GM21515 (cell line): Measurements from ENCODE around the gene DNAL4.

ENCODE experiments used
- ATAC-seq: cut with Tn5 transposase; IDR thresholded peaks from one replicate; pipeline ENCODE4 v1.9.1; 2021; ENCODE audit not compliant: unreplicated experiment

Gene DNAL4

GRCh38 chr22:38741576-38741975 is 52.4 kb downstream of the DNAL4 start:
- no peak for ATAC-seq

DNA sequence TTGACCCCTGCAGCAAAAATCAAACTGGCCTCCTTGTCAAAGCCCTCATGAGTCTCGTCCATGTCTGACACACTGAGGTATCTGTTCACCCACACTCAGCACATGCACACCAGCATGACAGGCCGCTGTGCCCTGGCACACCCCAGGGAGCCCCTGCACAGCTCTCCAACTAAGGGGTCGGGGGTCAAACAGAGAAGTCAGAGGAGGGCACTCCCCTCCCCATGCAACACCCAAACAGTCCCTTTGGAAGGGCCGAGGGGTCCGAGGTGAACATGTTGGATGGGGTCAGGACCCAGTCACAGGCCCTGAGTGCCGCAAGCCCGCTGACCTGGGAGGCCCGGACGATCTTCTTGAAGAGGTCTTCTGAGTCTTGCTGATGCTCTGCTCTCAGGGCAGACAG is 52.8 kb downstream of the DNAL4 start:
- no peak for ATAC-seq

DNA sequence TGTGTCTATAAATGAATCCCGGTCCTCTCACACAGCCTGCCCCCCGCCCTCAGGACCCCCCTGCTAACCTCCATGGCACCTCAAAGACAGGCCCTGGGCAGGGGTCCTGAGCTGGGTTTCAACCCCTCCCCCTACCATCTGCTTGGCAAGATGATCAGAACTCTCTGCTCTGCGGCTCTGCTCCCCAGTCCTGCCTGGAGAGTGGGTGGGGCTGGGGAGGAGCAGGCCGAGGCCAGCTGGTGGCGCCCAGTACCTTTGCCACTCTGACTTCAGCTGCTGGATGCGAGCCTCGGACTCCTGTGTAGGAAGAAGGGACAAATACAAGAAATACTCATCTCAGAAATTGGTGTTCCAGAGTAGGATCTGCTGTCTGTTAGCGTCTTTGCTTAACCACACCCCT is 53.2 kb downstream of the DNAL4 start:
- no peak for ATAC-seq

- ATAC-seq: no peak
These were observed 53.7 kb downstream of the DNAL4 start for GRCh38 chr22:38740116-38740723.

GRCh38 chr22:38739300-38740055 is 54.5 kb downstream of the DNAL4 start:
- no peak for ATAC-seq

DNA sequence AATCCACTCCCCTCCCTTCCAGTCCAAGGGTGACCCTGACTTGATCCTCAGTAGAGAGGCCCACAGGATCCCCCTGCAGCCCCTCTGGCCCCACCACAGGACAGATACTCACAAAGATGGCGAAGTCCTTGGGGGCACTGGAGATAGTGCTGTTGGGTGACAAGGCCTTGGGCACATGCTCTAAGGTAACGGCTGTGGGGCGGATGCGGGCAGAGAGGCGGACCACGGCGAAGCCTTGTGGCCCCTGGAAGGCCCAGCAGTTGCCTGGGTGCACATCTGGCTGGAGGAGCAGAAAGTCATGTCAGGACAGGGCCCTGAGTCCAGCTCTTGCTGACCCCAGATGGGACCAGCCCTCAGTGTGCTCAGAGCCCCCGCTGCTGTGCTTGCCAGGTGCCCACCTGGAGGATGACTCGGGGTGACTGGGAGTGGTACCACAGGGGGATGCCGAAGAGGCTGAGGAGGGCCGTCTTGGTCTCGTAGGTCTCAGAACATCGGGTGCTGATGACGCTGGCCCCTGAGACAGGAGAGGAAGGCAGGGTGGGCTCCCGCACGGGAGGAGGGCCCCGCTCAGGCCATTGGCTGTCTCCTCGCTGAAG is 55.4 kb downstream of the DNAL4 start:
- ATAC-seq: no peak

GRCh38 chr22:38737302-38738060 is 56.5 kb downstream of the DNAL4 start:
- no peak for ATAC-seq

DNA sequence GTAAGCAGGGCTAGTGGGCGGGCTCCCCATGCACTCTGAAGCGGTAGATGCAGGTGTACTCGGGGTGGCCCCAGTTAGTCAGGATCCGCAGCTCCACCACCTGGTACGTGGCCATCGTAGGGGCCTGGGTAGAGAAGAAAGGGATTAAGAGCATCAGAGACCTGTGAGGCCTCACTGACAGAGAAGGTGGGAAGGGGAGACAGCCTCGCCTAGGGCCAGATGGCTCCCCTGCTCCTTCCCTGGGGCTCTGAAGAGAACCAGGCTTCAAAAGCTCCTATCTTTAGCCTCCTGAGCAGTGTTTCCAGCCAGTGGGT is 57.7 kb downstream of the DNAL4 start:
- no peak for ATAC-seq

GRCh38 chr22:38735465-38736256 is 58.3 kb downstream of the DNAL4 start:
- no peak for ATAC-seq

- ATAC-seq: no peak
These were observed 58.8 kb downstream of the DNAL4 start for GRCh38 chr22:38735126-38735464.

DNA sequence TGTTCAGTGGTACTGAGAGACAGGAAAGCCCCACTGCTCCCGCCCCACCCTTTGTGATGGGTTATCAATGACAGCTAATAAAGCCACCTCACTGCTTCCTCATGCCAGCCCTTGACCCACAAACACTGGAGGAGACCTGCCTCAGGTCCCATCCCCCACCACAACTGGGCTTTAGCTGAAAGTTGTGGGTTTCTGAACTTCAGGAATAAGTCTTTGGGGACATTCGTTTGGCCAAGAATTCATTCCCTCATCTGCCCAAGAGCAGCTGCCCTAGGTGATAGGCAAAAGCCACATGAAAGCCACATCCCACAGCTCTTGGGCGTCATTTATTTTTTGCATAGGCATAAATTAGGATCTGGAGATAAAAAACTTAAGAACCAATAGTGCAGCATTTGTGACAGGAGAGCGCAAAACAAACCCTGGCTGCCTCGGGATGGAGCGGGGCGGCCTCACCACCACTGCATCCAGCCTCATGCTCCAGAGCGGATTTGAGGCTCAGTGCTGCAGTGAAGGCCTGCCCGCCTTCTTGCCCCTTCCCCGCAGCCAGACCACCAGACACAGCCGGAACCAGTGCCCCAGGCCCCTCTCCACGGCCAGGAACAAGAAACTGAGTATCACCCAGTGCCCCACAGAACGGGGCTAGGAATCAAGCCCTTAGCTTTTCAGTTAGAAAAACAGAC is 59.4 kb downstream of the DNAL4 start:
- no peak for ATAC-seq

DNA sequence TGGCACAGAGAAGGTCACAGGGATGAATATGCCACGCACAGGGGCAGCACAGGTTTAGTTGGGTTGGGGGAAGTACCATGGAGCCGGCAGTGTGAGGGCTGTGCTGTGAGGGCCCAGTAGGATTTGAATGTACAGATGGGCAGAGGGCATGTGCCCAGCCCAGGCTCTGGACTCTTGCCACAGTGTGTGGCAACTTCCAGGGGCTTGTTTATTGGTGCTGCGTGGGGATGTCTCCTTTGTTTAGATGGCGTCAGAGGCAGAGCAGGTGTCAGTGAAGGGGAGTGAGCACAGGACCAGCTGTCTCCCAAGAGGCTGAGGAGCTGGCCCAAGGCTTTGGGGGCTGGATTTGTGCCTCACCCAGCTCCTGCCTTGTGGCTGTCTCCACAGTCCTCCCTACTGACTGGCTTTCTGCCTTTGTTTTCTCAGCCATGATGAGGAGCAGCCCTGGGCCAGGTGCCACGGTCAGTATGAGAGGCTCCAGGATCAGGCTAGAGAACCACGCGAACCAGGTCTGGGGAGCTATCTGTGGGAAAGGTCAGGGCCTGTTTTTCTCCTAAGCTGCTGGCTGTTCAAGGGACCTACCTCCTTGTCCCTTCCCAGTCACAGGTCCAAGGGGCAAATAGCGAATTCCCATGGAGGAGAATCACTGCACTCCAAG is 60.1 kb downstream of the DNAL4 start:
- ATAC-seq: no peak

- ATAC-seq: no peak
These were observed 60.6 kb downstream of the DNAL4 start for GRCh38 chr22:38733329-38733723.

DNA sequence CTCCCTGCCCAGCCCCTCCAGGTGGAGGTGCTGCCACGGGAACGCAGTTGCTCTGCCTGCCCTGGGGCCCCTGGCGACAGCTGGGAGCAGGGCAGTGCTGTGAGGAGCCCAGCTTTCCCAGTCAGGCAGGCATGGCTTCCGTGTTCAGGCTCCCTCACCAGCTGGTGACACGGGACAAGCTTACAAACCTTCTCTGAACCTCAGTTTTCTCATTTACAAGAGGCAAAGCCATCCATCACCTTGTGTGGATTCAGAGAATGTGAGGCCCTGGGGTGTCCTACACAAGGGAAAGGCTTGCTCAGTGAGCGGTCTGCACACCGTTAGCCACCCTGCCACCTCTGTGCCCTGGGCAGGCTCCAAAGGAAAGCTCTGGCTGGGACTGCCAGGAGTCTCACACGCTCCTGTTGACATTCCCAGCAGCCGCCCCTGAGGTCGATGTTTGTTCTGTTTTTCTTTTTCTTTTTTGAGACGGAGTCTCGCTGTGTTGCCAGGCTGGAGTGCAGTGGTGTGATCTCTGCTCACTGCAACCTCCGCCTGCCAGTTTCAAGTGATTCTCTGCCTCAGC is 61.6 kb downstream of the DNAL4 start:
- no peak for ATAC-seq

GRCh38 chr22:38731703-38732161 is 62.2 kb downstream of the DNAL4 start:
- no peak for ATAC-seq

- no peak for ATAC-seq
These were observed 63.5 kb downstream of the DNAL4 start for GRCh38 chr22:38730411-38730871.

DNA sequence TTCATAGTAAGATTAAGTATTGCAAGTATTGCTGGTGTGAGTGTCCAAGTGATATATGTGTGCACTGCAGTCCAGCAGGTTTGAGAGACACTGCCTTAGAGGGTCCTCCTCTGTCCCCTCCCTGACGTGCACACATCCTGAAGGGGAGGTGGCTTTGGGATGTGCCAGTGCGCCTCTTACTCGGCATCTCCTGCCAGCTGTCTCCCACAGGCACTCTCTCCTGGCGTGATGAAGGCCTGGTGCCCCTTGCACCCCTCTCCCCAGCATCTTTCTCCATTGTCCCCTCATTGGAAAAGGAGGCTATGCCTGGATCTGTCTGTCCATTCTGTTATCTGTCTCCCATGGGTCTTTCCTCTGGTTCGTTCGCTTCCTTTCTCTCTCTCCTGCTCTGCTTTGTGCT is 64.0 kb downstream of the DNAL4 start:
- ATAC-seq: no peak

DNA sequence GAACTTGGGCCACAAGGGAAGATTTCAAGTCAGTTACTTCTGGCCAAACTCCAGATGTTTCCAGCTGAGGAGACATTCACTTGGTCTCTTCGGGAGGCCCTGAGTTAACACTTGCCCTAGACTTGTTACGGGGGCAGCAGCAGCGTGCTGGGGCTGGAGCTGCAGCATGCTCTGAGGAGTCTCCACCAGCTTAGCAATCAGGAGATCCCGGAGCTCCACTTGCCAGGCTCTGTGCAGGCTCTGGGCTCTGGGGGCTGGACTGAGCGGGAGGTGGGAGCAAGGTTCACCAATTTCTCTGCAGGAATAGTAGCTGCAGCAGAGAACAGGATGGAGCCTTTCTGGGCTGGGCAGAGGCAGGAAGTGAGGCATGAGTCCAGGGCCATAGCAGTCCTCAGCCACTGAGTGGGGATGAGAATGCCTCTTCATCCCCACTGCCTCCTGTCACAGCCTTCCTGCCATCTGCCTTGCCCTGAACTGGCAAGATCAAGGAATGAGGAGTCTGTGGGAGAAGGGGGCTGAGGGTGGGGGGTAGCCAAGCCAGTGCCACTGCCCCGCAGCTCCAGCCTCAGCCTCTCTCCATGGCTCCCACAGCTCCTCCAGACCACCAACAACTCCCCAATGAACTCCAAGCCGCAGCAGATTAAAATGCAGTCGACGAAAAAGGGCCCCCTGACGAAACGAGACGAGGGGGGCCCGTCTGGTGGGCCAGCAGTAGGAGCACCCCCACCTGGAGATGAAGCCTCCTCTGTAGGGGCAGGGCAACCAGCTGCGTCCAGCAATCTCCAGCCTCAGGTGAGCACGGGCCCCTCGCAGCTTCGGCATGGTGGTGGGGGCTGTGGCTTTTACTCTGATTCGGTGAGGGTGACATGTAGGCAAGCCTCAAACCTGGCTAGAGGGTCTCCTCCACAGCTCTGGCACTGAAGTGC is 64.8 kb downstream of the DNAL4 start:
- ATAC-seq: no peak
